ENCODE data around the gene TM9SF1.

Gene TM9SF1

DNA sequence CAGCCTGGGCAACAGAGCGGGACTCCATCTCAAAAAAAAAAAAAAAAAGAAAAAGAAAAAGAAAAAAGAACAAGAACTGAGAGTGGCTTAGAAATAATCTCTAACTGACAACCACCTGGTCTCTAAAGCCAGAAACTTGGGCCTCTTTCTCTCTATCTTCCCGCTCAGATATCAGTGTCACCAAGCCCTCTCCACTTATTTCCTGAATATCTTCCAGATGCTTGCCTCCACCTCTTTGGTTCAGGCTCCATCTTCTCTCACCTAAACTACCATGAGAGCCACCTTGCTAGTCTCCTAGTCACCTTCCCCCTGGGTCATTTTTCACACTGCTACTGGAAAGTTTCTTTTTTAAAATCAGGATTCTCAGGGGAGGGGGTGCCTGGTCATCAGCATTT is 1.8 kb upstream of the TM9SF1 start:
- no peak for DNase-seq (ENCODE audit: low spot score)

DNA sequence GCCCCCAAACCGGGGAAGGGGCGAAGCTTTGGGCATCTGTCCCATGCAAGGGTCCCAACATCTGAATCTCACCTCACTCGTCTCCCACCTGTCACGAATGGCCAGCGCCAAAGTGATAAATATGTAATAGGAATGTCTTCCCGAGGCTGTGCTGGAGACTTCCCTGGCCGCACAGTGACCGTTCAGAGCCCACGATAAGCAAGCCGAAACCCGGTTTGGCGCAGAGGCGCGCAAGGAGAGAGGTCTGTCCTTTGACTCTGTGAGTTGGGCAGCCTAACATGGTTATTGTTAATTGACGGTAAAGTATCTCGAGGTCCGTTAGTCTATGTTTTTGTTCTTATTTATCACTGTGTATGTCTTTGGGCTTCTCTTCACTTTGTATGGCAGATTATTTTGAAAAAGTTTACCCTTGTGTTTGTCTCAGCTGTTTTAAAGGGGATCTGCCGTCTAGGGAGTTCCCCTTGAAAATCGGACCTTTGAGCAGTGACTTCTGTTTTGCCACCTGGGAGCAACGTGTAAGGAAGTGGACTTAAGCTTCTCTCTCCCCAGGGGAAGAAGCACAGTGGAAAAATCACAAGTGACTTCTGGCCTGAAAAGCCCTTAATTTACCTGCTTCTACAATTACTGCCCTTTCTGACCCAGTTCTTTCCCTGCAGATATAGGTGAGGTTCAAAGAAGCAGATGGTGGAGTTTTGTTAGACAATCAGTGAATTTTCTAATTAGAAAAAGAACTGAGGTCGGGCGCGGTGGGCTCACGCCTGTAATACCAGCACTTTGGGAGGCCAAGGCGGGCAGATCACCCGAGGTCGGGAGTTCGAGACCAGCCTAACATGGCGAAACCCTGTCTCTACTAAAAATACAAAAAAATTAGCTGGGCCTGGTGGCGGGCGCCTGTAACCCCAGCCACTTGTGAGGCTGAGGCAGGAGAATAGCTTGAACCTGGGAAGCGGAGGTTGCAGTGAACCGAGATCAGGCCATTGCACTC is 1.1 kb upstream of the TM9SF1 start:
- DNase-seq (ENCODE audit: low spot score), result peak; percentile 38

DNA sequence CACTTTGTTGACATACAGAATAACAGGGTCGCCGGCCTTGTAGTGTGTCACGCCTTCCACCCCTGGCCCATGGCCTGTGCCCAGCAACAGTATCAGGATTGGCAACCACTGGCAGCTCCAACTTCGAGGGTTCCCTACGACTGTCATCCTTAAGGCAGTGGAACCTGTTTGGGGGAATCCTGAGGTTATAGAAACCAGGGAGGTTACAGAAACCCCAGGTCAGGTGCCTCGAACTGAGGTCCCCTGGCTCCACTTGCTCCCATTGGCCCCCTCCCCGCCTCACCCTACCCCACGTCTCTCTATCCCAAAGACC is 412 bp downstream of the TM9SF1 start:
- DNase-seq (ENCODE audit: low spot score), result no peak

DNA sequence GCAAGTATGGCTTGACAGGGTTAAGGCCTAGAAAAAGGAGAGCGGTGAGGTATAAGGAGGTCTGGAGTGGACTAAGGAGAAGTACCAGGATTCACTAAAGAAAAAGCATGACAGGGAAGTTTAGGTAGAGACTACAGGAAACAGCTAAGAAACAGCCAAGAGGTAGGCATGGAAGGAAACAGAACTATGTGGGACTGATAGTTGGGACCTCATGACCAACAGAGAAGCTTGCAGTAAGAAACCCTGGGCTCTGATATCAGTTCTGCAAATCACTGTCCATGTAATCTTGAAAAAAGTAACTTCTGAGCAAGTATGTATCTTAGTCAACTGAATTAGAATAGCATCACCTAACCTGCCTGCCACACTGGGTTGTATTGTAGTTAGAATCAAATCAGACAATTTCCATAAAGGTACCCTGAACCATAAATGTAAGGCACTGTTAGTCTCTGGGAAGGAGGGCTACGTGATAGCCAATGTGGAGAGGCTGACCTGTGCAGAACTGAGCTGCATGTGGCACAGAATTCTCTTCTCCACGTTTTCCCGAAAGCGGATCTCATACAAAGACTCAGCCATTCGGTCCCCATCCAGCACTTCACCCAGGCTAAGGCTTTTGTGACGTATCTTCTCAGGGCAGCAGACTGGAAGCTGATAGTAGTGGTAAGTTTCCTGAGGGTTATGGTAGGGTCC is 912 bp downstream of the TM9SF1 start:
- peak; percentile 18 for DNase-seq (ENCODE audit: low spot score)

DNA sequence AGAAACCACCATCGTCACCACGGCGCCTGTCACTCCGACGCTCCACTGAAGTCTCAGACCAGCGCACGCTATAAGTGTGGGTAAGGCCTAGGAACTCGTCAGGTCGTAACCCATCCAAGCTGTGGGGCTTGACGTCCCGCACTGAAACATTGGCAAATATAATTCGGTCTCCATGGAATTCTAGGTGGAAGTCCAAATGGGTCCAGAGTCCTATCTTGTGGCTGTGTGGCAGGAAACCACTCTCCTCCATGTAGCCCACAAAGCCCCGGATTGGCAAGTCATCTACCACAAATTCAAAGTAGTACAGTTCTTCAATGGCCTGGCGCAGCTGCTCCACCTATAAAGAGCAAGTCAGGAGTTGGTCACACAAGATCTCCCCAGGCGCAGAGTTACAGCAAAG is 2.3 kb downstream of the TM9SF1 start:
- DNase-seq (ENCODE audit: low spot score), result no peak

DNA sequence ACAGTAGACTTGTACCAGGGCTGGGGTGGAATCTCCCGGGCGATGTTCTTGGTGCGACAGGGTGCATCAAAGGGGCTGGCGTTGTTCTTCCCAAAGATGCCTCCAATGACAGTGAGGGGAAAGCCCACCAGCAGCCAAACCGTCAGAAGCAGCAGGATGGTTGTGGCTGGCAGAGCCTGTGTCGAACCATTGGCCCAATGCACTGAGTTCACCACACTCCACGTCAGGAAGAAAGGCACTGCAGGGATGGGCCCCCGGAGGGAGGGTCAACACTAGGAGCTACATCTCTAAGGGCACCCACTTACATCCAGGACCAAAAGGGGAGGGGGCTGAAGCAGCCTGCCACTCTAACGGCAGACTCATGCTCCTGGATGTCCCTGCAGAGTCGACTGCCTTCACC is 4.8 kb downstream of the TM9SF1 start:
- DNase-seq (ENCODE audit: low spot score), result no peak

DNA sequence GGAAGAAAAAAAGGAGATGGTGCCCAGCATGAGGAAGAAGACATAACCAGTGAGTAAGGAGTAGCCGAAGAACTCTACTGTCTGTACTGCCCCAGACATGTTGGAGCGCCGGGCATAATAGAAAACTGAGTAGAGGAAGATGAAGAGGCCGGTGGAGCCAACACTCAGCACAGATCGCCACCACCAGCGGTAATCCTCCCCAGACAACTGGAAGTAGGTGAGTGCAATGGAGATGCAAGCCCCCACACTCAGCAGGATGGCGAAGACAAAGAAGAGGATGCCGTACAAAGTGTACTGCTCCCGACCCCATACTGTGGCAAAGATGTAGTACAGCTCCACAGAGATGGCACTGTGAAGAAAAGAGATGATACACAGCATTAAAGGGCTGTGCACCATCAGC is 5.8 kb downstream of the TM9SF1 start:
- DNase-seq (ENCODE audit: low spot score), result no peak

DNA sequence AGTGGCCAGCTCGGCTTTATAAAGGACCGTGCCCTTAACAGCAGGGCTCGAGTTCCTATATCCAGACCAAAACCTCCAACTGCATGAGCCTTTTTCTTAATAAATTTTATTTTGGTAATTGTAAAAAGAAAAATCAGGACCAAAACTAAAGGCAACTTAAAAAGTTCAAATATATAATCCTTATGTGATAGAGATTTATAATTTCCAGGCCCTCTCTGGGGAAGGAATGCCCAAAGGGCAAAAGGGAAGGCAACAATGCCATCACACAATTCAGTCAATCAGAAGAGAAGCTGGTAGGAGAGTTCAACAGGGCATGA is 6.2 kb downstream of the TM9SF1 start:
- no peak for DNase-seq (ENCODE audit: low spot score)

DNA sequence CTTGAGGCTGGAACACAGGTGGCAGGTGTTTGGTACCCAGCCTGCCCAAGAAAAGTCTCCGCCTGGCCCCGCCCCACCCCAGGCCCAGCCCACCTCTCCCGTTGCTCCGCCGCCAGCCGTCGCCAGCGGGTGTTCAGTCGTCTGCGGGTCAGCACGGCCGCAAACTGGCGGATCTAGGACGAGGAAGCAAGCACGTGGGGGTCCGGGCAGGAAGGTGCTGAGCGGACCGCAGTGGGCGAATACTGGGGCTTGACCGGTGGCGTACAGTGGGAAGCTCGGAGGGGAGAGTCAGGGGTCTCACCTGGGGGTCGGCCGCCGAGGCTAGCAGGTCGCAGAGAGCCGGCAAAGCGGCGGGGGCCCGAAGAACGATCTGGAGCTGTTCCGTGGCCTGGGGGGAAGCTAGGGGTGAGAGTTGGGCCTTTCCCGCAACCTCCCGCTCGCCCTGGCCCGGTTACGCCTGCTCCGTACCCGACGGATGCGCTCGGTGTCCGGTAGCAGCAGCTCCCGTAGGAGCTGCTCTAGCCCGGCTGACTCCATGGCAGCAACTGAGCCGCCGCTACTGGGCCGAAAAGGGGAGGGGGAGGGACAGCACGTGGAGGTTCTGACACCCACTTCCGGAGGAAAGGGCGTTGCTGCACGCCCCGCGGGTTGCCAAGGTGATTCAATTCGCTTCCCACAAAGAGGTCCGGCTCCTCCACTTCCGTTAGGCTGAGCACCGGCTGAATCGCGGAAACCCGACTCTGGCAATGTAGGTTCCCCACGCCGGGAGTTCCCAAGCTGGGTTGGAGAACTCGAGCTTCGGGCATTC is 6.8 kb downstream of the TM9SF1 start, which contains the start of gene IPO4:
Gene IPO4, minus strand, starts transcription at position 566 of the 808 bp plus-strand sequence. Its CDS starts 29 bp downstream, at position 537.
- peak; percentile 97 for DNase-seq (ENCODE audit: low spot score)

DNA sequence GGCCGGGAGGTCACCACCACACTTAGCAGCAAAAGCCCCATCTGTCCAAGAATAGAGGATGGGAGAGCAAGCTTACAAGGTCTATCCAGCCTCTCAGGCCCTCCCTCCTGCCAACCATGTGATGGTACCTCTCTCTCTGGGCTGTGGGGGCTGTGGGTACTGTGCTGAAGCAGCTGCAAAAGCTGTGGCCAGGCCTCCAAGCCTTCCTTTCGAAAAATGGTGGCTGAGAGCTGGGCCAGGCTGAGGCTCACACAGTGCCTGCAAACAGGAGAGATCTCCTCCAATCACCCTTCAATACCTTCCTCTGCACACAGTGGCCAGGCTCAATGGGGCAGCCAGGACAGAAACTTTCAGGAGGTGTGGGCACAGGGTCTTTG is 7.7 kb downstream of the TM9SF1 start:
- DNase-seq (ENCODE audit: low spot score), result no peak

DNA sequence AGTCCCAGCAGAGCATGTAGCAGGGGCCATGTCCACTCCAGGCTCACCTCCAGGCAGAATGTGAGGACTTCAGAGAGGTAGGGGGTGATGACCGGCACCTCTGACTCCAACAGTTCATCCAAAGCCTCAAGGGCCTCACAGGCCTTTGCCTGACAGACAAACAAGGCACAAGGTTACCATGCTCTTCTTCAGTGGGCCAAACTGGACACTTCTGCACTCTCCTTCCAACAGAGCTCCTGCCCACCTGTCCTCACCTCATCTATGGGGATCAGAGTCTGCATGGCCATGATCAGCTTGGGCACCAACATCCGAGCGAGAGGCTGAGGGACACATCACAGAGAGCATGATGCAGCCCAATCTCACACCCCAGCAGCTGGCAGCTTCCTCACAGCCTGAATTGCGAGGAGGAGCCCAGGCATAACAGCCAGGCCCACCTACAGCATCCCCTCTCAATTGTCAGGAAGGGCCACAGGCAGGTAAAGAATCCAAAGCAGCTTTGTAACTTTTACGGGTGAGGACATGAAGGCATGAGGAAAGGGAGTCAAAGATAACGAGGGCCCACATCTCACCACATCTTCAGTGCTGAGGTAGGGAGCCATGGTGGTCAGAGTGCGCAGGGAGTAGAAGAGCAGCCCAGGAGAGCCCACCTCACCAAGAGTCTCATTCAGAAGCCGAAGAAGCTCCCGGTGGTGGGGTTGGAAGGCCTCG is 8.3 kb downstream of the TM9SF1 start:
- no peak for DNase-seq (ENCODE audit: low spot score)

DNA sequence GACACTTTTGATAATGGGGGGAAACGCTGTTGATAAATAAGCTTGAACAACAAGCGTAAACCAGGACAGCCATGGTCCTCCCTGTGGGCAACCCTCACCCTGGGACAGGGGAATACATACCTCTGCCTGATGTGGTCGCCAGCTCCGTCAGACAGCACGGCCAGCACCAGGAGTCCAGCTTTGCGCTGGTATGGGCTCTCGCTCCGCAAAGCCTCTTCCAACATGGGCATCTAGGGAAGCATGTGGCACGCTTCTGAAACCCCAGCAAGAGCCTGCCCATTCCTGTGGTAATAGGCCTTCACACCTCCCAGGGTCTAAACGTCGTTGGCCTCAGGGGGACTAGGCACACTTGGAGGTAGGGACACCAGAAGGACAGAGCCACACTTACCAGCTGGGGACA is 9.5 kb downstream of the TM9SF1 start:
- no peak for DNase-seq (ENCODE audit: low spot score)

DNA sequence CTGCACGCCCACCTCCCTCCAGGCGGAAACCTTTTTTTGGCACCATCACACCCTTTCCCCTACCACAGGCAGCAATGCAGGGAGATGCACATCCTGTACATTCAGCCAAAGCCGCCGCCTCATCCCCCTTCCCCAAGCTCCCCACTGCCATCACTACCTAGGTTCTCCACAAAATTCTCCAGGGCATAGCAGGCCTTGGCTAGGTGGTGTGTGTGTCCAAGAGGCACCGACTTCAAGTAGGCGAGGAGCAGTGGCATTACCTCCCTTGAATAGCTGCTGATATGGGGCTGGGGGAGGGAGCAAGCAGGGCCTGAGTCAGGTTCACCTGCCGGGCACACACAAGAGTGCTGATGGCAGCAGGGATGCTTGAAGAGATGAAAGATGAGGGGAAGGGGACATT is 10.2 kb downstream of the TM9SF1 start:
- no peak for DNase-seq (ENCODE audit: low spot score)

DNA sequence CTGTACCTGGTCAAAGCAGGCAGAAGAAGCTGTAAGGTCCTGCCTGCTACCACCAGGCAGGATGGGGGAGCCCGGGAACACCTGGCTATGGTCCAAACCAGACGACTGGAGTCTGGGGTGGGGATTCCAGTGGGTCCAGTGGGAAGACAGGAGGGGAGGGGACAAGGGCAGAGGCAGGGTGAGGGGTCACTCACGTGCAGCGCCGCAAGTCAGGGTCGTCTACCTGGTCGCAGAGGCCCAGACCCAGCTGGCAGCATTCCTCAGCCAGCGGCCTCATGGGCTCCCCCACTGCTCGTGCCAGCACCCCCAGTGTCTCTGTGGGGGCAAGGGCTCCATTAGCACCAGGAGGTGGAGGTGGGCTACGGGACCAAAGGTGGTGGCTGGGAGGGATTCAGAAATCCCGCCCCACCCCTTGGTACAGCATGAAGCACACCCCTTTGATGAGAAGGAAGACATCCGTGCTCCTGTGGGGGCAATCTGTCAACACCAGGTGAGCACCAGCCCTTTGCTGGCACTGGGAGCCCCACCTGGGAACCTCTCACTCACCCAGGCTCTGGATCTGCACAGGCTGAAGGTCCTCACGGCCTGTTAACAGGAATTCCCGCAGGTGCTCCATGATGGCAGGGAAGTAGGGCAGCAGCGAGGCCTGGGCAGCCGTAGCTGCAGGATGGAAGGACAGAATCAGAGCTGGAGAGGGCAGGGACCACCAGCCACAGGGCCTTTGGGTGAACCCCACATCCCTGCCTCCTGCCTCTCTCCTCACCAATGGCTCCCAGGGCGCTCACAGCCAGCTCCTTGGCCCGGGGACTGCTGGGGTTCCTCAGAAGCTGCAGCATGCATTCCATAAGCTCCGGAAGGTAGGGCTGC is 10.9 kb downstream of the TM9SF1 start:
- DNase-seq (ENCODE audit: low spot score), result no peak

DNA sequence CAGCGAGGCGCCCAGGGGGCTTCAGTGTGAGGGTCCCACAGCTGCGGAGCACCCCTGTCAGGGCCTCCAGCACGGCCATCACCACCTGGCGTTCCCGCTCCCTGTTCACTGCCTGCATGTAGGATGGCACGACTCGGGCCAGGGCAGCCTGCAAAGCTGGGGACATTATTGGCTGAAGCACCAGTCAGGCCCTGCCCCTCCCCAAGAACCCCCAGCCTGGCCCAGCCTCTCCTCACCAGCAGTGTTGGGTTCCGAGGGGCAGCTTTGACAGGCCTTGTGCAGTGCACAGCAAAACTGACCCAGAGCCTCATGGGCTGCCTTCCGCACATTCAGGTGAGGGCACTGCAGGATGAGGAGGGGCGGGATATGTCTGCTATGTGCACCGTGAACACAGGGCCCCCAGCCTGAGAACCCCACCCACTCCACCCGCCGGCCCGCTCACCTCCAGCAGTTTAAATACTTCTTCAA is 12.2 kb downstream of the TM9SF1 start:
- no peak for DNase-seq (ENCODE audit: low spot score)

DNA sequence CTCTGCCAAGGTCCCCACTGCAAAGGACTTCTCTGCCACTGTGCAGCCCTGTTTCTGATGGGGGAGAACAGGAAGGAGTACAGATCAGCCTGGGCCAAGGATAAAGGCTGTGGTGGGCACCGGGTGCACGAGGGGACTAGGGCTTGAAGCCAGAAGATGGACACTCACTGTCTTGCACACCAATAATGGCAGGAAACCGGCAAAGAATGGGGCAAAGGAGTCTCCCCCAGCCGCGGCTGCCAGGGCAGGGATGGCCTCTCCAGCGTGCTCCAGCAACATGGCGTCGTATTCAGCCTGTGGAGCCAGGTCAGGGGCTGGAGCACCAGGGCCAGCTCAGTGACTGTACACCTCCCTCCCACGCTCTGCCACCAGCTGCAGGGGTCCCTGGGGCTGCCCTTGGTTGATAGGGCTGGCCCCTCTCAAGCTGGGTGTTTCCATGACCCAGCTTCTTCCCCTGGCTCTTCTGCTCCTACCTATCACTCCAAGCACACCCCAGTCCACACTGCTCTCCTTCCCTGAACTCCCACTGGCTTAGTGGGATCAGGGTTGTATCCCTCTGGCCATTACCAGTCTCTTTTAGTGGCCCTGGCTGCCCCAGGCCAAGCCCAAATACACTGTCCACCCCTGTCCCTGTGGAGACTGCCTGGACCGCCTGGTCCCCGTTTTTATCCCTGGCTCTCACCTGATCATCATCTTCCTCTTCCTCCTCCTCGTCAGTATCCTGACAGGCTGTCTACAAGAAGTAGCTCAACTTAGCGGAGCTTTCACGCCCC is 12.9 kb downstream of the TM9SF1 start:
- no peak for DNase-seq (ENCODE audit: low spot score)

DNA sequence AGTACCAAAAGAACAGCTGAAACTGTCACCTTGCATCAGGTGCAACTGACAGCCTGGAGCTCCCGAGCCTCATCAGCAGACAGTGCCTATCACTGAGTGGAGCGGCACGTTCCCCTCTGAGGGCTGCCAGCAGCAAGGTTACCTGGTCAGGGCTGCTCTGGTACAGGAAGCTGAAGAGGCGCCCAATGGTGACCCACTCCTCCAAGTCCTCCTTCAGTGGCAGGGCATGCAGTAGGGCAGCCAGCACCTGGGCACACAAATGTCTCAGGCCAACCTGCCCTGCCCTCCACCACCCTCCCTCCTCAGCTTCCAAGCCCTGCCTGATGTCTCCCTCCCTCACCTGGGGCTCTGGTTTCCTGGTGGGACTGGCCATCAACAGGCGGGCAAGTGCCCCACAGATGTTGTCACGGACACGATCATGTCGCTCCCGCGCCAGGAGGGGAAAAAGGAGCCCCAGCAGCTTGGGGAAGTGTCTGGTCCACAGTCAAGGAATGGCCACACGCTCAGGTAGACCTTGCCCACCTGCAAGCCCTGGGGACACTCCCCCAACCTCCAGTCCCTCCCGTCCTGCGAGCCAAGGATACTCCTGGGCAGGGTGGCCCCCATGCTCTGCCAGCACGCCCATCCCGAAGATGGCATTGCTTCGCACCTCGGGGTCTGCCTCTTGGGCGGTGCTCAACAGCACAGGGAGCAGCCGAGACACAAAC is 13.7 kb downstream of the TM9SF1 start:
- no peak for DNase-seq (ENCODE audit: low spot score)

DNA sequence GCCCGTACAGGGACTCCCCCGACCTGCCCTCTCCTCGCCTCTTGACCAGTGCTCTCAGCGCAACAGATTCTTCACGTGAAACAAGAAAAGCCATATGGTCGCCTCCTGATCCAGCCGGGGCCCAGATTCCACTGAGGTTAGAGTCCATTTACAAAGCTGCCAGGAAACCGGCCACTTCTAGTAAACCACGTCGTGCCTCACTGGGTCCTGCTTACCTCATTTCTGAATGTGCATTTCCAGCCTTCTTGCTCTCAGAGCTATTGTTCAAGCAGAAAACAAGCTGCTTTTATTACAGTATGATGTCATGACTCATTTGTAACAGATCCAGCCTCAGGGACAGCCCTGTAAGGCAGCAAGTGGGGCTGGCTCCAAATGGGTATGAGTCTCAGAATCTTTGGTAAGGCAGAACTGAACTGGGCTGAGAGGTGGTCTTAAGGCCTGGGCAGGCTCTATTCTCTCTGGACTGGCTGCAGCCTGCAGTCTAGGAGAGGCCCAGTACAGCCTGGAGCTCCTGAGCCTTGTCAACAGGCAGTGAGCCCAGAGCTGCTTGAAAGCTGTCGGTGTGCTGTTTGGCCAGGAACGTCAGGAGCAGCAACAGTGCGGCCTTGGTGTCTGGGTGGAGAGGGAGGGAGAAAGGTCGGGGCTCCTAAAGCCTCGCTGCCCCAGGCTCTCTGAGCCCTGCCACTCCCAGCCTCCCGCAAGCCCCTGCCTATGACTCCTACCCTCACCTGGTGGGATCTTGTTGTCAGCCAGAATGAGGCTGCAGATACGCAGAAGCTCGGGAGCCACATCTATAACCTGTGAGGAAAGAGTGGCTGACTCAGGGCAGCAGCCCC is 15.1 kb downstream of the TM9SF1 start:
- DNase-seq (ENCODE audit: low spot score), result peak; percentile 44
